ENCODE results near the gene SYCP2L.
"Not testable (repeated sequence)": the region's sequence is repeated elsewhere in the genome, so short reads cannot be mapped to it uniquely, and the experiment has no call there.

GRCh38 chr6:10984959-10985358, 98.1 kb downstream of the SYCP2L start:
- not testable (repeated sequence) for TF ChIP-seq CTCF (IDR thresholded peaks at IDR 0.05); MAZ (IDR thresholded peaks at IDR 0.05; ENCODE audit: borderline replicate concordance, low read depth, low read length); KDM5A (IDR thresholded peaks at IDR 0.05); HOXA7 (CRISPR knock-in tag; IDR thresholded peaks at IDR 0.05); GATA3 (IDR thresholded peaks at IDR 0.05; ENCODE audit: borderline replicate concordance); USF2 (IDR thresholded peaks at IDR 0.05); FOSB (CRISPR knock-in tag; IDR thresholded peaks at IDR 0.05)
- TF ChIP-seq, protein P1, sequence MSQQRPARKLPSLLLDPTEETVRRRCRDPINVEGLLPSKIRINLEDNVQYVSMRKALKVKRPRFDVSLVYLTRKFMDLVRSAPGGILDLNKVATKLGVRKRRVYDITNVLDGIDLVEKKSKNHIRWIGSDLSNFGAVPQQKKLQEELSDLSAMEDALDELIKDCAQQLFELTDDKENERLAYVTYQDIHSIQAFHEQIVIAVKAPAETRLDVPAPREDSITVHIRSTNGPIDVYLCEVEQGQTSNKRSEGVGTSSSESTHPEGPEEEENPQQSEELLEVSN (IDR thresholded peaks at IDR 0.05; ENCODE audit: borderline replicate concordance, low read depth) = not testable (repeated sequence)

Data from A549 (cell line).